OCI-LY7 (cell line): ENCODE results near the gene ABHD16B. TPM values are rescaled to one million over a fixed set of nuclear protein-coding genes. Genes with fewer than 3 reads are reported as not detected.

ENCODE experiments used
- BruUV-seq: library from RNA; stranded (reverse); fragments of 400-500 nt; replicated peaks from 2 replicates; lab custom pipeline; 2021; lab: Mats Ljungman, UMichigan
- CTCF ChIA-PET: fragments of 300-600 bp; sonication (Branson Sonifier 250); formaldehyde crosslinking; loops from one replicate; lab custom pipeline; 2022; ENCODE audit warnings: antibody characterized with exemption; ENCODE audit not compliant: unreplicated experiment; lab: Charles Lee
- POLR2A ChIA-PET: fragments of 300-600 bp; sonication (Branson Sonifier 250); formaldehyde crosslinking; loops from one replicate; lab custom pipeline; 2022; ENCODE audit warnings: antibody characterized with exemption; lab: Charles Lee
- DNase-seq: peaks from one replicate; pipeline ENCODE4 v3.0.0-alpha.2; 2015; ENCODE audit warnings: low spot score
- H2AFZ ChIP-seq: fragments of 200-600 bp; sonication (generic), shearing (Covaris generic); 2 replicates; pipeline ENCODE4 v1.6.1; 2014; ENCODE audit warnings: mild to moderate bottlenecking, antibody characterized with exemption, low read length, moderate library complexity
- H3K27ac ChIP-seq: fragments of 200-600 bp; sonication (generic); 2 replicates; pipeline ENCODE4 v1.5.1; 2014; ENCODE audit warnings: mixed run types, low read depth, mild to moderate bottlenecking, moderate library complexity, low read length, inconsistent platforms; ENCODE audit not compliant: poor library complexity, severe bottlenecking
- H3K36me3 ChIP-seq: fragments of 200-600 bp; sonication (generic); 2 replicates; pipeline ENCODE4 v1.6.1; 2014; ENCODE audit warnings: mild to moderate bottlenecking, antibody characterized with exemption, low read length, moderate library complexity, mixed read lengths; ENCODE audit not compliant: insufficient read depth
- H3K4me1 ChIP-seq: fragments of 200-600 bp; sonication (generic); 2 replicates; pipeline ENCODE4 v1.5.1; 2014; ENCODE audit warnings: mild to moderate bottlenecking, low read length; ENCODE audit not compliant: insufficient read depth, poor library complexity, severe bottlenecking
- H3K4me2 ChIP-seq: fragments of 200-600 bp; sonication (generic); 2 replicates; pipeline ENCODE4 v1.6.1; 2014; ENCODE audit warnings: mild to moderate bottlenecking, low read length
- H3K4me3 ChIP-seq: fragments of 200-600 bp; sonication (generic); 2 replicates; pipeline ENCODE4 v1.5.1; 2014; ENCODE audit warnings: mild to moderate bottlenecking, low read depth, low read length; ENCODE audit not compliant: poor library complexity, severe bottlenecking
- H3K79me2 ChIP-seq: fragments of 200-600 bp; sonication (generic); 2 replicates; pipeline ENCODE4 v1.6.1; 2016; ENCODE audit warnings: low read depth, mild to moderate bottlenecking, low read length, moderate library complexity, mixed read lengths; ENCODE audit not compliant: insufficient read depth
- H3K9me2 ChIP-seq: fragments of 200-600 bp; sonication (generic); 2 replicates; pipeline ENCODE4 v1.6.1; 2016; ENCODE audit warnings: mild to moderate bottlenecking, low read length, mixed read lengths; ENCODE audit not compliant: insufficient read depth
- H3K9me3 ChIP-seq: fragments of 200-600 bp; sonication (generic); 2 replicates; pipeline ENCODE4 v1.6.1; 2014; ENCODE audit warnings: mild to moderate bottlenecking, mixed run types, low read length, mixed read lengths
- H4K20me1 ChIP-seq: fragments of 200-600 bp; sonication (generic); 2 replicates; pipeline ENCODE4 v1.6.1; 2014; ENCODE audit warnings: mild to moderate bottlenecking, antibody characterized with exemption, low read length, moderate library complexity, mixed read lengths; ENCODE audit not compliant: insufficient read depth
- EZH2phosphoT487 ChIP-seq: fragments of 200-600 bp; sonication (generic); IDR thresholded peaks from 2 replicates; pipeline ENCODE4 v1.6.1; 2018; ENCODE audit warnings: low read depth, borderline replicate concordance, mild to moderate bottlenecking, mixed run types, antibody characterized with exemption, low read length, moderate library complexity, mixed read lengths
- intact Hi-C: fragments of 100-400 bp; cut with micrococcal nuclease; formaldehyde crosslinking; loops from one replicate; pipeline ENCODE4 v1.10.0; 2022; ENCODE audit not compliant: unreplicated experiment
- total RNA-seq, 2 experiments: library from RNA; depleted of rRNA in 1 of 2; stranded (reverse); fragments of >200 nt in 1 of 2; shearing (Covaris generic) in 1 of 2; gene quantifications; 2 replicates each; pipeline ENCODE4 v1.2.3, GENCODE V29; 2014 to 2022
- TF ChIP-seq, protein P1 (sequence below): fragments of 200-600 bp; sonication (generic); conservative IDR thresholded peaks from 2 replicates; pipeline ENCODE4 v1.5.1; 2014; ENCODE audit warnings: mild to moderate bottlenecking, antibody characterized with exemption, low read length, moderate library complexity, mixed read lengths

The ABHD16B gene
- total RNA-seq, 2 experiments from 2014 or later = 0.29 TPM; not detected in 1

DNA sequence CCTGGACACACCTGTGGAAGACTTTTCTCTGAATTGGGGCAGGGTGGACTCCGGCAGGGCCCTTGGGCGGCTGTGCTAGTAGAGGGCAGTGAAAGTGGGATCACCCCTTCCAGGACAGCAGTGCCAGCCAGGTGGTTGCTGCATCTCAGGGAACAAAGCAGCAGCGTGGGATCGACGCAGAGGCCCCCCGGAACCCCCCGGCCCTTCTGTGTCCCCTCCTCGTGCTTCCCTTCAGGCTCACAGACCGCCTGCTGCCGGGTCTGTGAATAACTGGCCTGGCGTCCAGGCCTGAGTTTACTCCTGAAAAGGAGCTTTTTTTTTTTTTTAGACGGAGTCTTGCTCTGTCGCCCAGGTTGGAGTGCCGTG is 24.7 kb downstream of the ABHD16B start:
- H3K4me1 ChIP-seq = no peaks in the 10 kb centered on the region
- TF ChIP-seq, protein P1, sequence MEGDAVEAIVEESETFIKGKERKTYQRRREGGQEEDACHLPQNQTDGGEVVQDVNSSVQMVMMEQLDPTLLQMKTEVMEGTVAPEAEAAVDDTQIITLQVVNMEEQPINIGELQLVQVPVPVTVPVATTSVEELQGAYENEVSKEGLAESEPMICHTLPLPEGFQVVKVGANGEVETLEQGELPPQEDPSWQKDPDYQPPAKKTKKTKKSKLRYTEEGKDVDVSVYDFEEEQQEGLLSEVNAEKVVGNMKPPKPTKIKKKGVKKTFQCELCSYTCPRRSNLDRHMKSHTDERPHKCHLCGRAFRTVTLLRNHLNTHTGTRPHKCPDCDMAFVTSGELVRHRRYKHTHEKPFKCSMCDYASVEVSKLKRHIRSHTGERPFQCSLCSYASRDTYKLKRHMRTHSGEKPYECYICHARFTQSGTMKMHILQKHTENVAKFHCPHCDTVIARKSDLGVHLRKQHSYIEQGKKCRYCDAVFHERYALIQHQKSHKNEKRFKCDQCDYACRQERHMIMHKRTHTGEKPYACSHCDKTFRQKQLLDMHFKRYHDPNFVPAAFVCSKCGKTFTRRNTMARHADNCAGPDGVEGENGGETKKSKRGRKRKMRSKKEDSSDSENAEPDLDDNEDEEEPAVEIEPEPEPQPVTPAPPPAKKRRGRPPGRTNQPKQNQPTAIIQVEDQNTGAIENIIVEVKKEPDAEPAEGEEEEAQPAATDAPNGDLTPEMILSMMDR = no peak
- no peak for TF ChIP-seq EZH2phosphoT487
- no peak overlapping the region for H3K4me2 ChIP-seq
- intact Hi-C loops = no loop called here
- no peak for DNase-seq
- no TSS peak for BruUV-seq
- ChIA-PET POLR2A (interaction anchor here (0.8 kb wide), 1 partner anchor 10 kb away, joined by 3 read pairs; no protein-coding TSS in a partner anchor), CTCF (no interaction called here)
- no peaks in the 10 kb centered on the region for H4K20me1 ChIP-seq
- H3K79me2 ChIP-seq = no peaks in the 10 kb centered on the region
- H3K27ac ChIP-seq = no peak overlapping the region
- no peak overlapping the region for H3K4me3 ChIP-seq
- H2AFZ ChIP-seq = no peak overlapping the region
- H3K9me2 ChIP-seq = no peaks in the 10 kb centered on the region
- H3K36me3 ChIP-seq = peaks cover 62% of the 10 kb centered on the region
- H3K9me3 ChIP-seq = no peaks in the 10 kb centered on the region

DNA sequence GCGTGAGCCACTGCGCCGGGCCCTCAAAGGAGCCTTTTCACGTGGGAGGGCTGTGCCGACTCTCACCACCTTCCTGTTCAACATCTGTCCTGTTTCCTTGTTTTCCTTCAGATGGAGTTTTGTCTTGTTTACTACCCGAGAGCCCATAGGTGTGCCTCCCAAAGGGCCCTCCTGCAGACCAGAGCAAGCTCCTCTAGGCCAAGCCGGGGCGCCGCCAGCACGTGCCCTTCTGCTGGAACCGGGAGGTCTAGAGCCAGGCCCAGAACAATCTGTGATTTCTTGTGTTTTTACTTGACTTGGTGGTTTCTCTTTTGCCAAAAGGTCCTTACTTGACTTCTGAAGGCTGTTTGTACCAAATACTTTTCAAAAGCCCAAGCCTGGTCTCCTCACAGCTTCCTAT is 25.6 kb downstream of the ABHD16B start:
- Histone ChIP-seq H3K79me2 (no peaks in the 10 kb centered on the region), H4K20me1 (no peaks in the 10 kb centered on the region), H3K9me2 (no peaks in the 10 kb centered on the region), H3K27ac (no peak overlapping the region), H2AFZ (no peak overlapping the region), H3K4me2 (no peak overlapping the region), H3K36me3 (peaks cover 61% of the 10 kb centered on the region; the same call in 1 of the 2 replicates), H3K9me3 (no peaks in the 10 kb centered on the region), H3K4me3 (no peak overlapping the region), H3K4me1 (no peaks in the 10 kb centered on the region)
- BruUV-seq = no TSS peak
- no peak for TF ChIP-seq EZH2phosphoT487
- TF ChIP-seq, protein P1 = no peak
- intact Hi-C loops = no loop called here
- CTCF ChIA-PET = no interaction called here
- POLR2A ChIA-PET = no interaction called here
- no peak for DNase-seq

DNA sequence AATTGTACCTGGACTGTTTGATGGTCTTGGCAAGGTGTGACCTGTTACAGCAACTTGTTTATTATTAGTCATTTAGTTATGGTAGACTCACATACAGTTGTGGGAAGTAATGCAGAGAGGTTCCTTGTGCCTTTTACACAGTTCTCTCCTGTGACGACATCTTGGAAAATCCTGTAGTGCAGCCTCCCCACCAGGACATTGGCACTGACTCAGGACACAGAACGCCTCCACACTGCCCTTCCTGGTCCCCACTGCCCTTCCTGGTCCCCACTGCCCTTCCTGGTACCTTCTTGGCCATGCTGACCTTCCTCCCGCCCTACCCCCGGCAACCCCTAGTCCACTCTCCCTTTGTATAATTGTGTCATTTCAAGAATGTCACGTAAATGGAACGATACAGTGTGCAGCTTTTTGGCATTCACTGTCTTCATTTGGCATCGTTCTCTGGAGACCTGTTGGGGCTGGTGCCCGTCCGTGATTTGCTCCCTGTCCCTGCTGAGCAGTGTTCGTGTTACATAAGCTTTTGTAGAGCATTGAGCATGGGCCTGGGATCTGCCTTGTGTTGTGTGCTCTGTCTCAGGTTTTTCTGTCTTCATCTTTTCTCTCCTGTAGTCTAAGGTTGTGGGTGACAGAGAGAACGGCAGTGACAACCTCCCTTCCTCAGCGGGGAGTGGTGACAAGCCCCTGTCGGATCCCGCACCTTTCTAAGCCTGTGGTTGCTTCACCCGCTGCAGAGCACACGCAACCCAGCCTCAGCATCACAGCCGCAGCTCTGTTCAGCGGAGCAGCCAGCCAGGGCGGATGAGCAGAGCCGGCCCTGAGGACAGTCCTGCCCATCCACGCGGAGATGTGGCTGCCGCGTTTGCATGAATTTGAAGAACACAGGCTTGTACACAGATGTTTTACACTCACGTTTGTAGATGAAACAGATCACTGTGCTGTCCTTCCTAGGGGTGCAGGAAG is 28.2 kb downstream of the ABHD16B start:
- intact Hi-C loops = no loop called here
- H3K4me2 ChIP-seq = no peak overlapping the region
- TF ChIP-seq, protein P1 = no peak
- TF ChIP-seq EZH2phosphoT487 = no peak
- CTCF ChIA-PET = no interaction called here
- H4K20me1 ChIP-seq = no peaks in the 10 kb centered on the region
- H3K9me2 ChIP-seq = no peaks in the 10 kb centered on the region
- no TSS peak for BruUV-seq
- POLR2A ChIA-PET = no interaction called here
- no peak overlapping the region for H3K4me3 ChIP-seq
- H3K9me3 ChIP-seq = no peaks in the 10 kb centered on the region
- H3K79me2 ChIP-seq = no peaks in the 10 kb centered on the region
- no peak overlapping the region for H3K27ac ChIP-seq
- H2AFZ ChIP-seq = no peak overlapping the region
- DNase-seq = no peak
- H3K4me1 ChIP-seq = no peaks in the 10 kb centered on the region
- H3K36me3 ChIP-seq = peaks cover 46% of the 10 kb centered on the region; the same call in 1 of the 2 replicates
